ENCODE data around the gene OTOF. TPM values are rescaled to one million over a fixed set of nuclear protein-coding genes. Genes with fewer than 3 reads are reported as not detected.

Gene OTOF
- total RNA-seq, 4 donors from 2014 or later = 0.66 to 0.83 TPM; not detected in 2

DNA sequence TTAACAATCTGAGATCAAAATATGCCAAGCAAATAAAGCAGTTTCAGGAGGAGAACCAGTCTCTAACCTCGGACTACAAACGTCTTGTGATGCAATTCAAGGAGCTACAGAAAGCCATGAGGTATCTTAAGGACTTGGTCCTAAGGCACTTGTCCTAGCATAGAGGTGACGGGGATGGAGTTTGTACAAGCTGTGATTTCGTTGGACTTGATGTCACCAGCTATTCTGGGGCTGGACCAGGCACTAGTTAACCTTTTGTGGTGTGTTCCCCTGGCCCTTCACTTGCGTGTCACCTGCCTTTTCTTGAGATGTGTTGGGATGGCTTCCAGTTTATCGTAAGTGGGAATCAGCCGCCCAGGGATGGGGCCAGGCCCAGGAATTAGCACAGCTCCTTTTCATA lies 33.7 kb downstream of the OTOF start:
- Histone ChIP-seq H3K27ac (no peak overlapping the region), H3K4me3 (no peak overlapping the region), H3K27me3 (no peaks in the 10 kb centered on the region), H3K36me3 (no peaks in the 10 kb centered on the region), H3K4me1 (no peaks in the 10 kb centered on the region), H3K9me3 (no peaks in the 10 kb centered on the region)
- no peak for TF ChIP-seq POLR2A (IDR thresholded peaks at IDR 0.05)
- no peak for DNase-seq

DNA sequence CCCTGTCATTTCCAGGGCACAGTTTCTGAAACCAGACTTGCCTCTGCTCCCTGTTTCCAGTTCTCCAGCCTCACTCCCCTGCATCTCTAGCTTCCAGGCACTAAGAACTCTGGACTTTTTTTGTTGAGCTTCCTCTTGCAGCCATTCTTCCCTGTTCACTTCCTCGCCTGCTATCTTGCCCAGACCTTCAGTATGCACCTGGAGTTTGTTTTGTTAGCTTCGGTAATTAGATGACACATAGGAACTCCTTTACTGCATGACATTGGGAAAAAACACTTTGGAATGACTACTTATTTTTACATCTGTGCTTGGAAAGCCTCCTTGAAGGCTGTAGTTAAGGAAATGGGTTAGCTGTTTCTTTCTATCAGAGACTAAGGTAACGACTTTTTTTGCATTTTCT lies 35.2 kb downstream of the OTOF start:
- Histone ChIP-seq H3K9me3 (no peaks in the 10 kb centered on the region), H3K27ac (no peak overlapping the region), H3K27me3 (no peaks in the 10 kb centered on the region), H3K4me3 (no peak overlapping the region), H3K4me1 (no peaks in the 10 kb centered on the region), H3K36me3 (no peaks in the 10 kb centered on the region)
- no peak for DNase-seq
- TF ChIP-seq, protein P1, sequence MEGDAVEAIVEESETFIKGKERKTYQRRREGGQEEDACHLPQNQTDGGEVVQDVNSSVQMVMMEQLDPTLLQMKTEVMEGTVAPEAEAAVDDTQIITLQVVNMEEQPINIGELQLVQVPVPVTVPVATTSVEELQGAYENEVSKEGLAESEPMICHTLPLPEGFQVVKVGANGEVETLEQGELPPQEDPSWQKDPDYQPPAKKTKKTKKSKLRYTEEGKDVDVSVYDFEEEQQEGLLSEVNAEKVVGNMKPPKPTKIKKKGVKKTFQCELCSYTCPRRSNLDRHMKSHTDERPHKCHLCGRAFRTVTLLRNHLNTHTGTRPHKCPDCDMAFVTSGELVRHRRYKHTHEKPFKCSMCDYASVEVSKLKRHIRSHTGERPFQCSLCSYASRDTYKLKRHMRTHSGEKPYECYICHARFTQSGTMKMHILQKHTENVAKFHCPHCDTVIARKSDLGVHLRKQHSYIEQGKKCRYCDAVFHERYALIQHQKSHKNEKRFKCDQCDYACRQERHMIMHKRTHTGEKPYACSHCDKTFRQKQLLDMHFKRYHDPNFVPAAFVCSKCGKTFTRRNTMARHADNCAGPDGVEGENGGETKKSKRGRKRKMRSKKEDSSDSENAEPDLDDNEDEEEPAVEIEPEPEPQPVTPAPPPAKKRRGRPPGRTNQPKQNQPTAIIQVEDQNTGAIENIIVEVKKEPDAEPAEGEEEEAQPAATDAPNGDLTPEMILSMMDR (IDR thresholded peaks at IDR 0.05) = no peak

DNA sequence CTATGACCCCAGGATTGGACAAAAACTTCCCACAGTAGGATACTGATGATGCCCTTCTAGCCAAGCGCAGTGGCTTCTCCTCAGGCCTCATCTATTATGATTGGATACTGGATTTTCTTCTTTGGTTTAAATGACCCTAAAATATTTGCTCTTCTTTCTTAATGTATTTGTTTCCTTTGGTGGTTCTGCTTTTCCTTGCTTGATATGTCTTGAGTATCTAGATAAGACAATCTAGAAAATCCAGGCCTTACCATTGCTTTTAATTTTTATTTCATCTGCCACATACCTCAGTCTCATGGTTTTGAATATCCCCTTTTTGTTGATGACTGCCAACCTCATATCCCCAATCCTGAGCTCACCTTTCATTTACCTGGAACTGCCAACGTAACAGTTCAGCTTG lies 35.6 kb downstream of the OTOF start:
- Histone ChIP-seq H3K27ac (no peak overlapping the region), H3K4me1 (no peaks in the 10 kb centered on the region), H3K9me3 (no peaks in the 10 kb centered on the region), H3K27me3 (no peaks in the 10 kb centered on the region), H3K36me3 (no peaks in the 10 kb centered on the region), H3K4me3 (no peak overlapping the region)
- no peak for DNase-seq
- TF ChIP-seq POLR2A (IDR thresholded peaks at IDR 0.05) = no peak
- TF ChIP-seq, protein P1 (IDR thresholded peaks at IDR 0.05) = no peak

DNA sequence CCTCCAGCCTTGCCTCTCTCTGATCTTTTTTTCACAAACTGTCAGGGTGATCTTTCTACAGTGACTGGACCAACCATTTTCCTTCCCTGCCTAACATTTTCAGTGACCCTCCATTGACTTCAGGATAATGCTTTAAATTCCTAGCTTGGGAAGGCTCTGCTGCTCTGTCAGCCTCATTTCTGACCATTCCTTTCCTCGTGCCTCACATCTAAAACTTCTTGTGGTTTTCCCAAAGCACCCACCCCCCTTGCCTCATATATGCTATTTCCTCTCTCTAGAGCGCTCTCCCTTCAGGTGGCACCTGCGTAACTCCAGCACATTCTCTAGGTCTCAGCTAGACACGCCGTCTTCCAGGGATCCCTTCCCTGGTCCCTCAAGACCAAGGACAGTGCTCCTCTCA lies 39.0 kb downstream of the OTOF start:
- peak overlapping the region in 1 of 4 donors; percentile 12 for H3K27ac ChIP-seq

DNA sequence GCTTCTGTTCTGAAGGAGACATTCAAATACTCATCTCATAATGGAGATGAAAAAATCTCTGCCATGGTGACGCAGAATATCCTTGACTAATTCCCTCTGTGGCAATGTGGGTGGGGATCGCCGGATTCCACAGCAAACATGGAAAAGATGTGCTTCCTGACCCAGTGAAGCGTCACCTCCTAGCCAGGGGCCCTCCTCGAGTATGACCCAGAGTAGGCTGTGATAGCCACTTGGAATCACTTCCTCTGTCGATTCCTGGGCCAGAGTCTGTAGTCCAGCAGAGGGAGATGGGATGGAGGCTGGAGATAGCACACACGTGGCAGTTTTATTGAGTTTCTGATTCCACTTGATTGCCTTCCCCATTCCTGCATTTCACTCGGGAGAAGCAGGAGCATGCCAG lies 39.4 kb downstream of the OTOF start:
- H3K27ac ChIP-seq = peak overlapping the region in 1 of 4 donors; percentile 12
- TF ChIP-seq, protein P1 (IDR thresholded peaks at IDR 0.05) = peak in 3 of 6 experiments; percentile 38 to 52 (median 46)
- no peak for TF ChIP-seq POLR2A (IDR thresholded peaks at IDR 0.05)
- H3K27me3 ChIP-seq = no peaks in the 10 kb centered on the region
- H3K9me3 ChIP-seq = no peaks in the 10 kb centered on the region
- H3K4me3 ChIP-seq = no peak overlapping the region
- H3K36me3 ChIP-seq = no peaks in the 10 kb centered on the region
- DNase-seq = peak in 1 of 3 donors; percentile 75
- H3K4me1 ChIP-seq = no peaks in the 10 kb centered on the region

More for the DNA sequence above, 39.0 kb downstream of the OTOF start:
- Histone ChIP-seq H3K27me3 (no peaks in the 10 kb centered on the region), H3K36me3 (no peaks in the 10 kb centered on the region), H3K4me3 (no peak overlapping the region), H3K9me3 (no peaks in the 10 kb centered on the region), H3K4me1 (no peaks in the 10 kb centered on the region)
- no peak for TF ChIP-seq POLR2A (IDR thresholded peaks at IDR 0.05)
- TF ChIP-seq, protein P1 (IDR thresholded peaks at IDR 0.05) = no peak
- DNase-seq = no peak

DNA sequence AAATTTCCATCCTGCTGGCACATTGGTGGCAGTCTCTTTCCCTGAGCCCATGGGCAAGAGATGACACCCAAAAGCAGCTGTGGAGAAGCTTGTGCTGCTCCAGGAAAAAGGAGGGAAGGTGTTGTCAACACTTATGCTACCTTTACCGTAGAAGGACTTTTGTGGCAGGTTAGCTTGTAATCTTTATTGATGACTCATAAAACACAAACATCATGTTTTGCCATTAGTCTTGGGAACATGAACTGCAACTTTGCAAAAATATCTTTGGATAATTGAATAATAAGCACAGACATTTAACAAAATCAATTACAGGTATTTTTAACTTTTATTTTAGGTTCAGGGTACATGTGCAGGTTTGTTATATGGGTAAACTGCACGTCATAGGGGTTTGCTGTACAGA lies 42.8 kb downstream of the OTOF start:
- no peak for TF ChIP-seq POLR2A (IDR thresholded peaks at IDR 0.05)
- TF ChIP-seq, protein P1 (IDR thresholded peaks at IDR 0.05) = no peak
- no peak overlapping the region for H3K4me3 ChIP-seq
- DNase-seq = no peak
- no peaks in the 10 kb centered on the region for H3K36me3 ChIP-seq
- H3K27me3 ChIP-seq = no peaks in the 10 kb centered on the region
- no peaks in the 10 kb centered on the region for H3K4me1 ChIP-seq
- H3K27ac ChIP-seq = no peak overlapping the region
- no peaks in the 10 kb centered on the region for H3K9me3 ChIP-seq
